Lower leg skin (tissue), 4 donors: ENCODE measurements around the gene AWAT2. TPM values are rescaled to one million over a fixed set of nuclear protein-coding genes. Genes with fewer than 3 reads are reported as not detected.
"Not testable (repeated sequence)": the region's sequence is repeated elsewhere in the genome, so short reads cannot be mapped to it uniquely, and the experiment has no call there.

ENCODE experiments used
- DNase-seq, 2 donors: peaks; one replicate each; pipeline ENCODE4 v3.0.0-alpha.2; 2019; ENCODE audit warnings: low spot score in 2 of 2
- H3K4me3 ChIP-seq: fragments of 200-600 bp; sonication (generic); 2 replicates; pipeline ENCODE4 v1.5.1; 2017; ENCODE audit warnings: mild to moderate bottlenecking, low read depth; ENCODE audit not compliant: poor library complexity, severe bottlenecking
- CTCF ChIP-seq, 3 donors: fragments of 450-650 bp; IDR thresholded peaks; one replicate each; pipeline ENCODE4 v1.5.1; 2016; ENCODE audit warnings: antibody characterized with exemption in 3 of 3, mild to moderate bottlenecking in 3 of 3, moderate library complexity in 2 of 3
- POLR2A ChIP-seq, 2 donors: fragments of 450-650 bp; IDR thresholded peaks; one replicate each; pipeline ENCODE4 v1.6.1; 2016 to 2017; ENCODE audit warnings: antibody characterized with exemption in 2 of 2, mild to moderate bottlenecking in 1 of 2, moderate library complexity in 1 of 2
- WGBS, 2 donors: methylation state at CpG; one replicate each; pipeline ENCODE4 v1.1.5; 2018; 5-methylcytosine and 5-hydroxymethylcytosine counted together
- intact Hi-C: fragments of 100-400 bp; cut with DNase I; formaldehyde crosslinking; loops from one replicate; pipeline ENCODE4 v1.15.0; 2023; ENCODE audit warnings: low total_unique reads
- total RNA-seq, 4 donors: library from RNA; depleted of rRNA; stranded (reverse); fragments of >200 nt; gene quantifications; one replicate each; pipeline ENCODE4 v1.1.0, GENCODE V29; 2016

The AWAT2 gene
- total RNA-seq, 4 donors from 2014 or later: 0.88 to 10.8 (median 6.3) TPM

- no peak for DNase-seq
- TF ChIP-seq CTCF (IDR thresholded peaks at IDR 0.05) (no peak), POLR2A (IDR thresholded peaks at IDR 0.05) (no peak)
- H3K4me3 ChIP-seq: no peak overlapping the region
- intact Hi-C loops: no loop called here
Observed at GRCh38 chrX:70007946-70008345, 41.8 kb downstream of the AWAT2 start.

- TF ChIP-seq POLR2A (IDR thresholded peaks at IDR 0.05): no peak
- no peak overlapping the region for H3K4me3 ChIP-seq
- 77 to 94% methylated on average over 3 of the region's 3 CpGs for WGBS, 2 donors
- DNase-seq: no peak
- intact Hi-C loops: no loop called here
Observed at GRCh38 chrX:70001708-70002341, 47.9 kb downstream of the AWAT2 start.

GRCh38 chrX:70001269-70001668, 48.5 kb downstream of the AWAT2 start:
- DNase-seq: no peak
- 49 to 55% methylated on average over 2 of the region's 2 CpGs for WGBS, 2 donors
- intact Hi-C loops: no loop called here
- H3K4me3 ChIP-seq: no peak overlapping the region
- TF ChIP-seq POLR2A (IDR thresholded peaks at IDR 0.05): no peak
- TF ChIP-seq CTCF (IDR thresholded peaks at IDR 0.05): no peak

- H3K4me3 ChIP-seq, intact Hi-C loops, DNase-seq: not testable (repeated sequence)
Observed at GRCh38 chrX:69998299-69998698, 51.4 kb downstream of the AWAT2 start.

GRCh38 chrX:69996113-69996468, 53.6 kb downstream of the AWAT2 start:
- TF ChIP-seq CTCF (IDR thresholded peaks at IDR 0.05) (no peak), POLR2A (IDR thresholded peaks at IDR 0.05) (no peak)
- H3K4me3 ChIP-seq: no peak overlapping the region
- no peak for DNase-seq
- intact Hi-C loops: no loop called here

- DNase-seq: no peak
- H3K4me3 ChIP-seq: no peak overlapping the region
- TF ChIP-seq CTCF (IDR thresholded peaks at IDR 0.05) (no peak), POLR2A (IDR thresholded peaks at IDR 0.05) (no peak)
- WGBS, 2 donors: 55 to 80% methylated on average over 2 of the region's 2 CpGs
- intact Hi-C loops: no loop called here
Observed at GRCh38 chrX:69995362-69996112, 54.2 kb downstream of the AWAT2 start.

- TF ChIP-seq CTCF (IDR thresholded peaks at IDR 0.05) (no peak), POLR2A (IDR thresholded peaks at IDR 0.05) (no peak)
- intact Hi-C loops: no loop called here
- no peak overlapping the region for H3K4me3 ChIP-seq
- no peak for DNase-seq
Observed at GRCh38 chrX:69993494-69993893, 56.2 kb downstream of the AWAT2 start.
